C4-2B (cell line): ENCODE results near the gene VSIR.

Source experiments
- CTCF ChIP-seq: fragments of 450-650 bp; conservative IDR thresholded peaks from 2 replicates; pipeline ENCODE4 v1.5.1; 2017; ENCODE audit warnings: mild to moderate bottlenecking
- ZFX ChIP-seq: fragments of 450-650 bp; IDR thresholded peaks from 2 replicates; pipeline ENCODE4 v1.6.1; 2017

GRCh38 chr10:71706216-71707121 is 66.9 kb downstream of the VSIR start:
- no peak for TF ChIP-seq CTCF
- TF ChIP-seq ZFX: no peak
